Activated CD4-positive, alpha-beta T cell treated with anti-CD3 and anti-CD28 coated beads, Interleukin-2, amount 50 U/mL, for 4 hours (primary cell): ENCODE data around the gene SPARC.
"Not testable (repeated sequence)": the region's sequence is repeated elsewhere in the genome, so short reads cannot be mapped to it uniquely, and the experiment has no call there.

Experiments used
- DNase-seq, 2 experiments: peaks; one replicate each; pipeline ENCODE4 v3.0.0-alpha.2; 2020

Gene SPARC

GRCh38 chr5:151699071-151699901 is 12.6 kb upstream of the SPARC start:
- DNase-seq = no peak

DNA sequence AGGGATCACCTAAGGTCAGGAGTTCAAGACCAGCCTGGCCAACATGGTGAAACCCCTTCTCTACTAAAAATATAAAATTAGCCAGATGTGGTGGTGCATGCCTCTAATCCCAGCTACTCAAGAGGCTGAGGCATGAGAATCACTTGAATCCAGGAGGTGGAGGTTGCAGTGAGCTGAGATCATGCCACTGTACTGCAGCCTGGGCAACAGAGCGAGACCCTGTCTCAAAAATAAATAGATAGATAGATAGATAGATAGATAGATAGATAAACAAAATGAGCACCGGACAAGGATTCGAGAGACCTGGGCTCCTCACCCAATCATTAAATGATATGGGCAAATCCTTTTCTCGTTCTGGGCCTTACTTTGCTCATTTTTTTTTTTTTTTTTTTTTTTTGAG is 11.4 kb upstream of the SPARC start:
- not testable (repeated sequence) for DNase-seq

- DNase-seq = no peak
Measured at GRCh38 chr5:151697452-151697851, 10.7 kb upstream of the SPARC start.

GRCh38 chr5:151696470-151697061 is 9.9 kb upstream of the SPARC start:
- no peak for DNase-seq

DNA sequence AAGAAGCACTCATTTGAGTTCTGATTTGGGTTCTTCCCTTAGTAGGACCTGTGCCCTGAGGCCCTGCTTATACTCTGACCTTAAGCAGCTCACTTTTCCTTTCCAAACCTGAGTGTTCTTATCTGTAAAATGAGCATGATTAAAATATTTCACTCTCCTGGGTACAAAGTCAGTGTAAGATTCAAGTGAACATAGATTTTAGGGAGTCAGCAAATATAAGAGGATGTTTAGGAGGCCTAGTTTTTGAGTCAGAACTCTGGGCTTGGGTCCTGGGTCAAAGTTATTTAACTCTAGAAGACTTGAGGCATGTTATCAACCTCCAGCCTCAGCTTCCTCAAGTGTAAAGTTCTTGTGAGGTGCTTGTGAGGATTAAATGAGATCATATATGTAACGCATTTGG is 8.7 kb upstream of the SPARC start:
- DNase-seq = no peak

GRCh38 chr5:151694035-151694485 is 7.3 kb upstream of the SPARC start:
- DNase-seq = no peak

GRCh38 chr5:151692312-151692711 is 5.6 kb upstream of the SPARC start:
- DNase-seq = no peak

- DNase-seq = no peak
Measured at GRCh38 chr5:151691706-151692105, 5.0 kb upstream of the SPARC start.

DNA sequence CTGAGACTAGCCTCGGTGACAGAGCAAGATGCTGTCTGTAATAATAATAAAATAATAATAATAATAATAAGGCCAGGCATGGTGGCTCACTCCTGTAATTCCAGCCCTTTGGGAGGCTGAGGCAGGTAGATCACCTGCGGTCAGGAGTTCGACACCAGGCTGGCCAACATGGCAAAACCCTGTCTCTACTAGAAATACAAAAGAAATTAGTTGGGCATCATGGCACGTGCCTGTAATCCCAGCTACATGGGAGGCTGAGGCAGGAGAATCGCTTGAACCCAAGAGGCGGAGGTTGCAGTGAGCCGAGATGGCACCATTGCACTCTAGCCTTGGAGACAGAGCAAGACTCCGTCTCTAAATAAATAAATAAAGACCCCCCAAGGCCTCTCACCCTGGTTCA is 2.9 kb upstream of the SPARC start:
- DNase-seq = not testable (repeated sequence)

GRCh38 chr5:151688436-151688835 is 1.7 kb upstream of the SPARC start:
- DNase-seq = no peak

- DNase-seq = no peak
Measured at GRCh38 chr5:151685749-151686673, 704 bp downstream of the SPARC start.

DNA sequence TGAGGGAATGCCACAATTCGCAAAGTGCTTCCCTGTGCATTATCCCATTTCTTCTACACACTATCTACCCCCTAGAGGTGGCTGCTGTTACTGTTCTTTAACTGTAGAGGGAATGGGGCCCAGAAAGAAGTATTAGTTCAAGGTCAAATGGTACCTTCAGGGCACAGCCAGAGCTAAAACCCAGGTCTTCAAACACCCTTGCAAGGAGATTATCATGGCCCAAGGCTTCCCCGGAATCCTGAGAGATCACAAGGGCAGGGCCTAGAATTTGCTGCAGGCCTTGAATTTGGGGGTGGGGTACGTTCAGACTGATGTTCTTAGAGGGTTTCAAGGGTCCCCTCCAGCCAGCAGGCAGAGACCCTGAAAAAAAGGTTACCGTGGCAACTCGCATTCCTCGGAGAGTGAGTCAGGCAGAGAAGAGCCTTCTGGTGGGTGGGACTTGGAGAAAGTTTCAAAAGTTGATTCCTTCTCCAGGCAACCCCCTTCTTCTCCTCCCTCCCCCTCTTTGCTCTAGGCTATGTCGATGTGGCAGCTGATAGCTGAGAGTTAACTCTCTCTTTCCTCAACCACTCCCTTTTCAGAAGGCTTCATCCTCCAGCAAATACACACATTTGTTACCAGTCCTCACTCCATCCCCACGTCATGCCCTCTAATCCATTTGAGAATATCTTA is 1.9 kb downstream of the SPARC start:
- no peak for DNase-seq

GRCh38 chr5:151683986-151684588 is 2.6 kb downstream of the SPARC start:
- no peak for DNase-seq

- no peak for DNase-seq
Measured at GRCh38 chr5:151683444-151683843, 3.3 kb downstream of the SPARC start.

DNA sequence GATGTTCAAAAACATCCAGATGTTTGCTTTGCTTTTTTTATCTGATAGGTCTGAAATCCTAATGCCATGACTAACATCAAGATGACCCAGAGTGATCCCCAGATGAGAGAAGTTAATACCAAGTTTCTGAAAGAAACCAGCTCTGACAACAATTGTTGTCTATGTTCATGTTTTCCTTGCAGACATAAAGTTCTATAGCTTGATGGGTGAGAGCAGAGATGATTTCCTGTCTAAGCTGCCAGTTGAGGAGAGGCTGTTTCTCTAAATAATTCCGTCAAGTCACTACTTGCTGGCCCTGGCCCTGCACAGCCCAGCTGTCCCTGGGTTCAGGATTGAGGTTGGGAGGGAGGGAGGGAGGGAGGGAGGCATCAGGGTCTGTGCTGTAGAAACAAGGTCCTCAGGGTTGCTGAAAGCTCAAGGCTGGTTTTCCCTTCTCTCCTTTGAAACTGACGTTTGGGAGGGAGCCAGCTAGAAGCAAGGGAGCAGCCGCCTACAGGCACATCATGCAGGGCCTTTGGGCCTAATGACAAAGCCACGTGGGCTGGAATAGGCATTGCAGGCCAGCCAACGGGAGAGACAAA is 3.9 kb downstream of the SPARC start:
- DNase-seq = no peak

DNA sequence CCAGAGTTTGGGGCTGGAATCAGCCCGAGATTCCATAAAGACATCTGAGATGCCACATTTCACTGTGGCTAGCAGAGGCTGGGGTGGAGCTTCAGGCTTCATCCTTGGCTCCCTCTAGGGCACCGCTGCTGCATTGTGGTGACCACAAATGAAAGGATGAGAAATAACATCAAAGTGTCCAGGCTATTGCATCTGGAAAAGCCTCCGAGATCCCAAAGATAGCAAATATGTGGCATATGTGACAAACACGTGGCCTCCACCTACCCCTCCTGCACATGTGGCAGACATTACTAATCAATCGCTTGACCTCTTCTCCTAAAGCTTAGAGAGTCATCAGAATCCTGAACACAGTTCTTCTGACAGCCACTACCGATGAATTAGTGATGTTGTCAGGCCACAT is 4.5 kb downstream of the SPARC start:
- no peak for DNase-seq

DNA sequence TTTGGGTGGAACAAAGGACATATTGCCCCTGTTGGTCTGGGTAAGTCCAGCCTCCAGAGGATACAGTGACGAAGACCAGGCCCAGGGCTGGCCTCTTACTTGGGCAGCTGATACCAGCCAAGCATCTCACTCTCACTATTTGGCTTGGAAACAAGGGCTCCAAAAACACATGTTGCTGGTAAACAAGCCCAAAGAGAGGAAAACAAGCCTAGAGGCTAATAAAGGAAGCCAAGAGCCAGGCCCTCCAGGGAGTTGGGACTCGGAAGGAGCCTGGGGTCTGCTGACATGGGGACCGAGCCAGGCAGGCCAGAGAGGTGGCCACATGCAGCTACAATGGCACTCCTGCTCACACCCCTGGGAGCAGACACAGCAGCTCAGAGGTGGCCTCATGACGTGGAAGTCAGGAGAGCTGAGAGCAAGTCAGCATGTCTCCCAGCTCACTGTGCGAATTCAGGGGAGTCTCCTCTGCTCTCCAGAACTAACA is 5.7 kb downstream of the SPARC start:
- DNase-seq = no peak

DNA sequence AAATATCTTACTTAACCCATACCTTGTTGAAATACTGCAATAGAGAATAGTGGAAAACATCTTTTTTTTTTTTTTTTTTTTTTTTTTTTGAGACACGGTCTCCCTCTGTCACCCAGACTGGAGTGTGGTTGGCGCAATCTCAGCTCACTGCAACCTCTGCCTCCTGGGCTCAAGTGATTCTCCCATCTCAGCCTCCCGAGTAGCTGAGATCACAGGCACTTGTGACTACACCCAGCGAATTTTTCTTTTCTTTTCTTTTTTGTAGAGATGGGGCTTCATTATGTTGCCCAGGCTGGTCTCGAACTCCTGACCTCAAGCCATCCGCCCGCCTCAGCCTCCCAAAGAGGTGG is 6.6 kb downstream of the SPARC start:
- not testable (repeated sequence) for DNase-seq

GRCh38 chr5:151679421-151680155 is 7.1 kb downstream of the SPARC start:
- DNase-seq = no peak

DNA sequence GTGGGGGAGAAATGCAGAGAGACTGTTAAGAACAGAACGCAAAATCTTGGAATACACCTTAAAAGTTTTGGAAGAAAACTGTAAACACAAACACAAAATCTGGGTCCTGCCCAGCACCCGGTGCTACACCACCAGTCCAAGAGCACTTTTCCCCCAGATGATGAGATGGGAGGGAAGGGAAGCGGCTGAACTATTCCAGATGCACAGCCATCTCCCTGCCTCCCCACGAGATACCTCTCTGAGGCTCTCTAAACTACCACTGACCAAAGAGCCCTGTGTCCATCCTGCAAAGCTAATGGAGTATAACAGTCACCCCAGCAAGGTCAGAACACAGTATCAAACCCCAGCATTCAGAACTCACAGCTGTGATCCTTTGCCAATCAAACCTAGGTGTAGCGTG is 8.0 kb downstream of the SPARC start:
- DNase-seq = no peak
